Measurements from ENCODE around the gene TPO. TPM values are rescaled to one million over a fixed set of nuclear protein-coding genes. Genes with fewer than 3 reads are reported as not detected.

TPO gene
- total RNA-seq, 1 experiment from 2014 or later = not detected

- Histone ChIP-seq H2BK5ac (ENCODE audit: insufficient read length, low read length) (no peak overlapping the region), H3T11ph (ENCODE audit: low read length) (no peak overlapping the region), H2AK5ac (ENCODE audit: insufficient read length, low read length) (no peak overlapping the region), H3K9me3 (ENCODE audit: control insufficient read depth, low read depth, low read length) (no peaks in the 10 kb centered on the region), H2BK15ac (ENCODE audit: low read depth, low read length) (no peak overlapping the region), H3K9ac (ENCODE audit: extremely low read depth, insufficient read length, low read length) (no peak overlapping the region), H4K8ac (replicated peaks; ENCODE audit: insufficient read length, low read depth, low read length) (no peak overlapping the region), H4K91ac (ENCODE audit: insufficient read length, low read depth, low read length) (no peak overlapping the region), H4K20me1 (ENCODE audit: control insufficient read depth, insufficient read depth, insufficient read length) (no peaks in the 10 kb centered on the region), H3K23ac (ENCODE audit: insufficient read length, low read depth, low read length) (no peak overlapping the region), H3K56ac (ENCODE audit: insufficient read length, low read depth, low read length) (no peak overlapping the region), H3K4ac (ENCODE audit: low read depth, low read length) (no peak overlapping the region), H4K5ac (ENCODE audit: insufficient read length, low read depth, low read length) (no peak overlapping the region), H2BK12ac (ENCODE audit: insufficient read length, low read depth, low read length) (no peak overlapping the region), H3K27ac (ENCODE audit: insufficient read length, low read depth, low read length) (no peak overlapping the region), H3K23me2 (ENCODE audit: insufficient read length, low read depth, low read length, poor library complexity, severe bottlenecking) (no peaks in the 10 kb centered on the region), H3K27me3 (ENCODE audit: insufficient read depth, low read length) (no peaks in the 10 kb centered on the region), H3K4me2 (ENCODE audit: insufficient read depth, insufficient read length, low read length) (no peak overlapping the region), H3K14ac (ENCODE audit: insufficient read depth, low read length) (no peak overlapping the region), H3K4me1 (ENCODE audit: insufficient read depth, low read length) (no peaks in the 10 kb centered on the region), H3K79me2 (ENCODE audit: insufficient read depth, low read length) (no peaks in the 10 kb centered on the region), H2BK20ac (ENCODE audit: low read depth, low read length, poor library complexity, severe bottlenecking) (no peak overlapping the region), H2BK120ac (ENCODE audit: low read depth, low read length, poor library complexity, severe bottlenecking) (no peak overlapping the region), H2AFZ (ENCODE audit: low read length) (no peak overlapping the region), H3K18ac (ENCODE audit: insufficient read length, low read depth, low read length) (no peak overlapping the region), H3K79me1 (ENCODE audit: insufficient read depth, low read depth, low read length, poor library complexity, severe bottlenecking) (no peaks in the 10 kb centered on the region)
- Mint-ChIP-seq H3K27ac (no peak overlapping the region; a peak in 1 of 7 replicates), H3K27me3 (ENCODE audit: low read depth) (no peaks in the 10 kb centered on the region), H3K4me1 (peaks cover 0 to 3% of the 10 kb centered on the region in 2 experiments; a peak in 1 of 4 replicates), H3K9me3 (no peaks in the 10 kb centered on the region; a peak in 2 of 5 replicates), H3K4me3 (no peak overlapping the region), H3K36me3 (ENCODE audit: insufficient read depth in 1 of 3, low read depth in 3 of 3) (no peaks in the 10 kb centered on the region; a peak in 3 of 7 replicates)
- no peak for TF ChIP-seq CTCF (conservative IDR thresholded peaks at IDR 0.05)
- whole genome bisulfite sequencing (ENCODE audit: extremely low coverage, insufficient read length, low lambda C conversion rate) = no CpG with 5 or more reads among the region's 11 CpGs
- DNase-seq = no peak
These were observed 73.4 kb downstream of the TPO start for GRCh38 chr2:1486670-1487069.

Measured in H9 (cell line).